Nephron progenitor cell (in vitro differentiated cells): ENCODE data around the gene RAB39B.

Experiments used
- DNase-seq: peaks from one replicate; pipeline ENCODE4 v3.0.0; 2021
- H3K27ac Mint-ChIP-seq: 2 replicates; pipeline ENCODE4 v1.8.0; 2021; ENCODE audit warnings: mild to moderate bottlenecking, moderate library complexity, mixed read lengths
- H3K27me3 Mint-ChIP-seq: 2 replicates; pipeline ENCODE4 v1.8.0; 2021; ENCODE audit warnings: mild to moderate bottlenecking, low read depth, mixed read lengths; ENCODE audit not compliant: poor library complexity
- H3K36me3 Mint-ChIP-seq: 2 replicates; pipeline ENCODE4 v1.8.0; 2021; ENCODE audit warnings: low read depth, mixed read lengths
- H3K4me1 Mint-ChIP-seq: 2 replicates; pipeline ENCODE4 v1.8.0; 2021; ENCODE audit warnings: mixed read lengths
- H3K4me3 Mint-ChIP-seq: 2 replicates; pipeline ENCODE4 v1.8.0; 2021; ENCODE audit warnings: mild to moderate bottlenecking, moderate library complexity, mixed read lengths
- H3K9me3 Mint-ChIP-seq: 2 replicates; pipeline ENCODE4 v1.8.0; 2021; ENCODE audit warnings: mild to moderate bottlenecking, moderate library complexity, mixed read lengths
- CTCF ChIP-seq: fragments of 200-600 bp; sonication (generic); IDR thresholded peaks from 2 replicates; pipeline ENCODE4 v1.5.0; 2021; ENCODE audit warnings: antibody characterized with exemption

Gene RAB39B

GRCh38 chrX:155266439-155266838 lies 2.1 kb upstream of the RAB39B start:
- no peaks in the 10 kb centered on the region for H3K36me3 Mint-ChIP-seq
- H3K4me1 Mint-ChIP-seq, result peaks cover 4% of the 10 kb centered on the region
- no peak for DNase-seq
- H3K27me3 Mint-ChIP-seq, result peaks cover 4% of the 10 kb centered on the region
- no peak overlapping the region for H3K4me3 Mint-ChIP-seq
- no peak overlapping the region for H3K27ac Mint-ChIP-seq
- TF ChIP-seq CTCF, result no peak
- peaks cover 50% of the 10 kb centered on the region for H3K9me3 Mint-ChIP-seq

GRCh38 chrX:155262970-155263754 lies 1.1 kb downstream of the RAB39B start:
- peaks cover 32% of the 10 kb centered on the region for H3K9me3 Mint-ChIP-seq
- no peak for DNase-seq
- peaks cover 3% of the 10 kb centered on the region for H3K36me3 Mint-ChIP-seq
- peaks cover 4% of the 10 kb centered on the region for H3K4me1 Mint-ChIP-seq
- H3K27ac Mint-ChIP-seq, result no peak overlapping the region
- no peak for TF ChIP-seq CTCF
- H3K4me3 Mint-ChIP-seq, result peak overlapping the region; percentile 88
- peaks cover 4% of the 10 kb centered on the region for H3K27me3 Mint-ChIP-seq

GRCh38 chrX:155259752-155260151 lies 4.5 kb downstream of the RAB39B start:
- no peak overlapping the region for H3K4me3 Mint-ChIP-seq
- no peak overlapping the region for H3K27ac Mint-ChIP-seq
- DNase-seq, result no peak
- H3K9me3 Mint-ChIP-seq, result peaks cover 23% of the 10 kb centered on the region
- H3K36me3 Mint-ChIP-seq, result peaks cover 3% of the 10 kb centered on the region
- peaks cover 4% of the 10 kb centered on the region for H3K27me3 Mint-ChIP-seq
- no peak for TF ChIP-seq CTCF
- peaks cover 3% of the 10 kb centered on the region for H3K4me1 Mint-ChIP-seq

- no peak for TF ChIP-seq CTCF
- no peaks in the 10 kb centered on the region for H3K27me3 Mint-ChIP-seq
- no peak for DNase-seq
- no peaks in the 10 kb centered on the region for H3K36me3 Mint-ChIP-seq
- H3K4me3 Mint-ChIP-seq, result no peak overlapping the region
- peaks cover 21% of the 10 kb centered on the region for H3K9me3 Mint-ChIP-seq
- peaks cover 19% of the 10 kb centered on the region for H3K4me1 Mint-ChIP-seq
- no peak overlapping the region for H3K27ac Mint-ChIP-seq
Observed at GRCh38 chrX:155251391-155251790, 12.9 kb downstream of the RAB39B start.

GRCh38 chrX:155247497-155247896 lies 16.8 kb downstream of the RAB39B start:
- DNase-seq, result no peak

More at GRCh38 chrX:155247497-155247896, 16.8 kb downstream of the RAB39B start:
- Mint-ChIP-seq H3K36me3 (peaks cover 6% of the 10 kb centered on the region), H3K27me3 (no peaks in the 10 kb centered on the region), H3K9me3 (peaks cover 29% of the 10 kb centered on the region), H3K27ac (no peak overlapping the region), H3K4me1 (peaks cover 19% of the 10 kb centered on the region), H3K4me3 (no peak overlapping the region)
- no peak for TF ChIP-seq CTCF
